ENCODE data around the gene MYDGF.

The MYDGF gene

DNA sequence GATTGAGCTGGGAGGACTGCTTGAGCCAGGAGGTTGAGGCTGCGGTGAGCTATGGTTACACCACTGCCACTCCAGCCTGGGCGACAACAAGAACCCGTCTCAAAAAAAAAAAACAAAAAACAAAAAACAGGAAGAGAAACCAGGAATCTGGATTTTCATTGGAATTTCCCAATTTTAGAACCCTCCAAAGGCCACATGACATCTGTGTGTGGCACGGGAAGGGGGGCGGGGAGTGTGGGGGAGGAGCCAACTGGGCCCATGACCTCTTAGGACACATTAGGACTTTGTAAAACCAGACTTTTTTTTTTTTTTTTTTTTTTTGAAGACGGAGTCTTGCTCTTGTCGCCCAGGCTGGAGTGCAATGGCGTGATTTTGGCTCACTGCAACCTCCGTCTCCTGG, 21.2 kb upstream of the MYDGF start:
- POLR2A ChIA-PET = no interaction called here
- TF ChIP-seq, protein P1, sequence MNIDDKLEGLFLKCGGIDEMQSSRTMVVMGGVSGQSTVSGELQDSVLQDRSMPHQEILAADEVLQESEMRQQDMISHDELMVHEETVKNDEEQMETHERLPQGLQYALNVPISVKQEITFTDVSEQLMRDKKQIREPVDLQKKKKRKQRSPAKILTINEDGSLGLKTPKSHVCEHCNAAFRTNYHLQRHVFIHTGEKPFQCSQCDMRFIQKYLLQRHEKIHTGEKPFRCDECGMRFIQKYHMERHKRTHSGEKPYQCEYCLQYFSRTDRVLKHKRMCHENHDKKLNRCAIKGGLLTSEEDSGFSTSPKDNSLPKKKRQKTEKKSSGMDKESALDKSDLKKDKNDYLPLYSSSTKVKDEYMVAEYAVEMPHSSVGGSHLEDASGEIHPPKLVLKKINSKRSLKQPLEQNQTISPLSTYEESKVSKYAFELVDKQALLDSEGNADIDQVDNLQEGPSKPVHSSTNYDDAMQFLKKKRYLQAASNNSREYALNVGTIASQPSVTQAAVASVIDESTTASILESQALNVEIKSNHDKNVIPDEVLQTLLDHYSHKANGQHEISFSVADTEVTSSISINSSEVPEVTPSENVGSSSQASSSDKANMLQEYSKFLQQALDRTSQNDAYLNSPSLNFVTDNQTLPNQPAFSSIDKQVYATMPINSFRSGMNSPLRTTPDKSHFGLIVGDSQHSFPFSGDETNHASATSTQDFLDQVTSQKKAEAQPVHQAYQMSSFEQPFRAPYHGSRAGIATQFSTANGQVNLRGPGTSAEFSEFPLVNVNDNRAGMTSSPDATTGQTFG (tag by site-specific recombination; IDR thresholded peaks at IDR 0.05; ENCODE audit: borderline replicate concordance) = no peak
- TF ChIP-seq FEZF1 (tag by site-specific recombination; IDR thresholded peaks at IDR 0.05) = no peak
- TF ChIP-seq, protein P2, sequence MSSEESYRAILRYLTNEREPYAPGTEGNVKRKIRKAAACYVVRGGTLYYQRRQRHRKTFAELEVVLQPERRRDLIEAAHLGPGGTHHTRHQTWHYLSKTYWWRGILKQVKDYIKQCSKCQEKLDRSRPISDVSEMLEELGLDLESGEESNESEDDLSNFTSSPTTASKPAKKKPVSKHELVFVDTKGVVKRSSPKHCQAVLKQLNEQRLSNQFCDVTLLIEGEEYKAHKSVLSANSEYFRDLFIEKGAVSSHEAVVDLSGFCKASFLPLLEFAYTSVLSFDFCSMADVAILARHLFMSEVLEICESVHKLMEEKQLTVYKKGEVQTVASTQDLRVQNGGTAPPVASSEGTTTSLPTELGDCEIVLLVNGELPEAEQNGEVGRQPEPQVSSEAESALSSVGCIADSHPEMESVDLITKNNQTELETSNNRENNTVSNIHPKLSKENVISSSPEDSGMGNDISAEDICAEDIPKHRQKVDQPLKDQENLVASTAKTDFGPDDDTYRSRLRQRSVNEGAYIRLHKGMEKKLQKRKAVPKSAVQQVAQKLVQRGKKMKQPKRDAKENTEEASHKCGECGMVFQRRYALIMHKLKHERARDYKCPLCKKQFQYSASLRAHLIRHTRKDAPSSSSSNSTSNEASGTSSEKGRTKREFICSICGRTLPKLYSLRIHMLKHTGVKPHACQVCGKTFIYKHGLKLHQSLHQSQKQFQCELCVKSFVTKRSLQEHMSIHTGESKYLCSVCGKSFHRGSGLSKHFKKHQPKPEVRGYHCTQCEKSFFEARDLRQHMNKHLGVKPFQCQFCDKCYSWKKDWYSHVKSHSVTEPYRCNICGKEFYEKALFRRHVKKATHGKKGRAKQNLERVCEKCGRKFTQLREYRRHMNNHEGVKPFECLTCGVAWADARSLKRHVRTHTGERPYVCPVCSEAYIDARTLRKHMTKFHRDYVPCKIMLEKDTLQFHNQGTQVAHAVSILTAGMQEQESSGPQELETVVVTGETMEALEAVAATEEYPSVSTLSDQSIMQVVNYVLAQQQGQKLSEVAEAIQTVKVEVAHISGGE (tag by site-specific recombination; conservative IDR thresholded peaks at IDR 0.05; ENCODE audit: low read depth) = no peak
- TF ChIP-seq ZNF510 (tag by site-specific recombination; IDR thresholded peaks at IDR 0.05; ENCODE audit: insufficient replicate concordance) = no peak
- TF ChIP-seq, protein P3, sequence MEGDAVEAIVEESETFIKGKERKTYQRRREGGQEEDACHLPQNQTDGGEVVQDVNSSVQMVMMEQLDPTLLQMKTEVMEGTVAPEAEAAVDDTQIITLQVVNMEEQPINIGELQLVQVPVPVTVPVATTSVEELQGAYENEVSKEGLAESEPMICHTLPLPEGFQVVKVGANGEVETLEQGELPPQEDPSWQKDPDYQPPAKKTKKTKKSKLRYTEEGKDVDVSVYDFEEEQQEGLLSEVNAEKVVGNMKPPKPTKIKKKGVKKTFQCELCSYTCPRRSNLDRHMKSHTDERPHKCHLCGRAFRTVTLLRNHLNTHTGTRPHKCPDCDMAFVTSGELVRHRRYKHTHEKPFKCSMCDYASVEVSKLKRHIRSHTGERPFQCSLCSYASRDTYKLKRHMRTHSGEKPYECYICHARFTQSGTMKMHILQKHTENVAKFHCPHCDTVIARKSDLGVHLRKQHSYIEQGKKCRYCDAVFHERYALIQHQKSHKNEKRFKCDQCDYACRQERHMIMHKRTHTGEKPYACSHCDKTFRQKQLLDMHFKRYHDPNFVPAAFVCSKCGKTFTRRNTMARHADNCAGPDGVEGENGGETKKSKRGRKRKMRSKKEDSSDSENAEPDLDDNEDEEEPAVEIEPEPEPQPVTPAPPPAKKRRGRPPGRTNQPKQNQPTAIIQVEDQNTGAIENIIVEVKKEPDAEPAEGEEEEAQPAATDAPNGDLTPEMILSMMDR (tag by site-specific recombination; IDR thresholded peaks at IDR 0.05) = no peak
- TF ChIP-seq, protein P4, sequence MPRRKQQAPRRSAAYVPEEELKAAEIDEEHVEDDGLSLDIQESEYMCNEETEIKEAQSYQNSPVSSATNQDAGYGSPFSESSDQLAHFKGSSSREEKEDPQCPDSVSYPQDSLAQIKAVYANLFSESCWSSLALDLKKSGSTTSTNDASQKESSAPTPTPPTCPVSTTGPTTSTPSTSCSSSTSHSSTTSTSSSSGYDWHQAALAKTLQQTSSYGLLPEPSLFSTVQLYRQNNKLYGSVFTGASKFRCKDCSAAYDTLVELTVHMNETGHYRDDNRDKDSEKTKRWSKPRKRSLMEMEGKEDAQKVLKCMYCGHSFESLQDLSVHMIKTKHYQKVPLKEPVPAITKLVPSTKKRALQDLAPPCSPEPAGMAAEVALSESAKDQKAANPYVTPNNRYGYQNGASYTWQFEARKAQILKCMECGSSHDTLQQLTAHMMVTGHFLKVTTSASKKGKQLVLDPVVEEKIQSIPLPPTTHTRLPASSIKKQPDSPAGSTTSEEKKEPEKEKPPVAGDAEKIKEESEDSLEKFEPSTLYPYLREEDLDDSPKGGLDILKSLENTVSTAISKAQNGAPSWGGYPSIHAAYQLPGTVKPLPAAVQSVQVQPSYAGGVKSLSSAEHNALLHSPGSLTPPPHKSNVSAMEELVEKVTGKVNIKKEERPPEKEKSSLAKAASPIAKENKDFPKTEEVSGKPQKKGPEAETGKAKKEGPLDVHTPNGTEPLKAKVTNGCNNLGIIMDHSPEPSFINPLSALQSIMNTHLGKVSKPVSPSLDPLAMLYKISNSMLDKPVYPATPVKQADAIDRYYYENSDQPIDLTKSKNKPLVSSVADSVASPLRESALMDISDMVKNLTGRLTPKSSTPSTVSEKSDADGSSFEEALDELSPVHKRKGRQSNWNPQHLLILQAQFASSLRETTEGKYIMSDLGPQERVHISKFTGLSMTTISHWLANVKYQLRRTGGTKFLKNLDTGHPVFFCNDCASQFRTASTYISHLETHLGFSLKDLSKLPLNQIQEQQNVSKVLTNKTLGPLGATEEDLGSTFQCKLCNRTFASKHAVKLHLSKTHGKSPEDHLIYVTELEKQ (tag by site-specific recombination; IDR thresholded peaks at IDR 0.05; ENCODE audit: borderline replicate concordance) = no peak
- TF ChIP-seq ZNF114 (tag by site-specific recombination; IDR thresholded peaks at IDR 0.05) = no peak
- TF ChIP-seq, protein P5, sequence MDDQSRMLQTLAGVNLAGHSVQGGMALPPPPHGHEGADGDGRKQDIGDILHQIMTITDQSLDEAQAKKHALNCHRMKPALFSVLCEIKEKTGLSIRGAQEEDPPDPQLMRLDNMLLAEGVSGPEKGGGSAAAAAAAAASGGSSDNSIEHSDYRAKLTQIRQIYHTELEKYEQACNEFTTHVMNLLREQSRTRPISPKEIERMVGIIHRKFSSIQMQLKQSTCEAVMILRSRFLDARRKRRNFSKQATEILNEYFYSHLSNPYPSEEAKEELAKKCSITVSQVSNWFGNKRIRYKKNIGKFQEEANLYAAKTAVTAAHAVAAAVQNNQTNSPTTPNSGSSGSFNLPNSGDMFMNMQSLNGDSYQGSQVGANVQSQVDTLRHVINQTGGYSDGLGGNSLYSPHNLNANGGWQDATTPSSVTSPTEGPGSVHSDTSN (CRISPR knock-in tag; IDR thresholded peaks at IDR 0.05) = no peak
- no peak for TF ChIP-seq SP2 (tag by site-specific recombination; IDR thresholded peaks at IDR 0.05)
- TF ChIP-seq ZNF548 (tag by site-specific recombination; IDR thresholded peaks at IDR 0.05) = no peak
- no peak for TF ChIP-seq IKZF3 (tag by site-specific recombination; IDR thresholded peaks at IDR 0.05)
- TF ChIP-seq KLF10 (tag by site-specific recombination; IDR thresholded peaks at IDR 0.05) = no peak
- no peak for TF ChIP-seq ZFP3 (tag by site-specific recombination; IDR thresholded peaks at IDR 0.05; ENCODE audit: low read depth)
- peaks cover 6% of the 10 kb centered on the region for H3K4me1 ChIP-seq (ENCODE audit: control insufficient read depth, insufficient read depth, low read length)
- H3K27ac ChIP-seq (ENCODE audit: extremely low read depth, low read depth, low read length) = no peak overlapping the region
- H3K36me3 ChIP-seq (ENCODE audit: control insufficient read depth in 2 of 2, insufficient read depth in 1 of 2, low read length in 2 of 2) = peaks cover 4 to 84% of the 10 kb centered on the region in 2 experiments; a peak in 2 of 3 replicates
- no peaks in the 10 kb centered on the region for H3K9me3 ChIP-seq (ENCODE audit: control insufficient read depth, insufficient read depth, low read depth, low read length)
- H3K4me3 ChIP-seq (ENCODE audit: low read depth, low read length) = no peak overlapping the region
- CTCF ChIA-PET = no interaction called here
